ENCODE results near the gene B3GLCT. TPM values are rescaled to one million over a fixed set of nuclear protein-coding genes. Genes with fewer than 3 reads are reported as not detected.

B3GLCT gene
- total and polyA plus RNA-seq, 7 donors, result 1.1 to 5.5 (median 2.8) TPM

GRCh38 chr13:31166591-31166990, 33.2 kb upstream of the B3GLCT start:
- Histone ChIP-seq H3K27ac (peak overlapping the region; percentile 56), H3K27me3 (ENCODE audit: insufficient read depth in 3 of 3, low read length in 2 of 3) (no peaks in the 10 kb centered on the region), H3K4me3 (no peak overlapping the region), H3K36me3 (ENCODE audit: insufficient read depth in 1 of 2, low read depth in 1 of 2) (no peaks in the 10 kb centered on the region), H3K4me1 (peaks cover 14% of the 10 kb centered on the region), H3K9me3 (no peaks in the 10 kb centered on the region)
- intact Hi-C loops (cut with DNase I), result no loop called here
- DNase-seq (no peak), ATAC-seq (peak in 3 of 4 donors; percentile 25 to 44 (median 36))
- no peak for TF ChIP-seq CTCF (IDR thresholded peaks at IDR 0.05)
- WGBS, 3 donors, result 46 to 60% (median 51%) methylated on average over 3 of the region's 3 CpGs

- ATAC-seq, result no peak
- intact Hi-C loops (cut with DNase I), result no loop called here
- Histone ChIP-seq H3K27ac (no peak overlapping the region), H3K27me3 (ENCODE audit: insufficient read depth in 3 of 3, low read length in 2 of 3) (no peaks in the 10 kb centered on the region), H3K36me3 (ENCODE audit: insufficient read depth in 1 of 2, low read depth in 1 of 2) (no peaks in the 10 kb centered on the region), H3K9me3 (no peaks in the 10 kb centered on the region), H3K4me3 (no peak overlapping the region), H3K4me1 (peaks cover 14% of the 10 kb centered on the region)
- no peak for DNase-seq
- no peak for TF ChIP-seq CTCF (IDR thresholded peaks at IDR 0.05)
These were observed 32.3 kb upstream of the B3GLCT start for GRCh38 chr13:31167490-31167889.

- Histone ChIP-seq H3K4me3 (no peak overlapping the region), H3K4me1 (peaks cover 10% of the 10 kb centered on the region), H3K9me3 (no peaks in the 10 kb centered on the region), H3K27ac (no peak overlapping the region), H3K36me3 (ENCODE audit: insufficient read depth in 1 of 2, low read depth in 1 of 2) (no peaks in the 10 kb centered on the region), H3K27me3 (ENCODE audit: insufficient read depth in 3 of 3, low read length in 2 of 3) (no peaks in the 10 kb centered on the region)
- whole genome bisulfite sequencing, 3 donors, result 42 to 51% (median 44%) methylated on average over 2 of the region's 2 CpGs
- no peak for TF ChIP-seq CTCF (IDR thresholded peaks at IDR 0.05)
- ATAC-seq (no peak), DNase-seq (no peak)
- intact Hi-C loops (cut with DNase I), result no loop called here
These were observed 31.6 kb upstream of the B3GLCT start for GRCh38 chr13:31168166-31168565.

GRCh38 chr13:31168736-31169135, 31.0 kb upstream of the B3GLCT start:
- peaks cover 4% of the 10 kb centered on the region for H3K4me1 ChIP-seq
- H3K27me3 ChIP-seq (ENCODE audit: insufficient read depth in 3 of 3, low read length in 2 of 3), result no peaks in the 10 kb centered on the region
- WGBS, 3 donors, result 56 to 70% (median 62%) methylated on average over 11 of the region's 11 CpGs
- ATAC-seq (no peak), DNase-seq (no peak)
- no peaks in the 10 kb centered on the region for H3K9me3 ChIP-seq
- H3K4me3 ChIP-seq, result no peak overlapping the region
- no peak for TF ChIP-seq CTCF (IDR thresholded peaks at IDR 0.05)
- H3K27ac ChIP-seq, result no peak overlapping the region
- no peaks in the 10 kb centered on the region for H3K36me3 ChIP-seq (ENCODE audit: insufficient read depth in 1 of 2, low read depth in 1 of 2)
- intact Hi-C loops (cut with DNase I), result no loop called here

GRCh38 chr13:31172001-31172400, 27.8 kb upstream of the B3GLCT start:
- H3K4me3 ChIP-seq, result no peak overlapping the region
- H3K9me3 ChIP-seq, result no peaks in the 10 kb centered on the region
- H3K4me1 ChIP-seq, result peaks cover 7% of the 10 kb centered on the region
- 85 to 97% (median 86%) methylated on average over 3 of the region's 3 CpGs for WGBS, 3 donors
- no peak for DNase-seq
- no peak overlapping the region for H3K27ac ChIP-seq
- no peaks in the 10 kb centered on the region for H3K36me3 ChIP-seq (ENCODE audit: insufficient read depth in 1 of 2, low read depth in 1 of 2)
- TF ChIP-seq CTCF (IDR thresholded peaks at IDR 0.05), result no peak
- intact Hi-C loops (cut with DNase I), result loop anchor here in 1 of 2 donors (10.0 kb wide), 1 partner anchor 253 kb away; no protein-coding TSS in a partner anchor
- no peak for ATAC-seq
- H3K27me3 ChIP-seq (ENCODE audit: insufficient read depth in 3 of 3, low read length in 2 of 3), result no peaks in the 10 kb centered on the region
